SU-DHL-6 (cell line): ENCODE measurements around the gene TMEM151A.

Experiments used
- H2AFZ ChIP-seq: fragments of 200-600 bp; sonication (generic); 2 replicates; pipeline ENCODE4 v1.6.1; 2014; ENCODE audit warnings: low read depth, mild to moderate bottlenecking, moderate library complexity, mixed read lengths, antibody characterized with exemption, low read length; ENCODE audit not compliant: severe bottlenecking
- H3F3A ChIP-seq: fragments of 200-600 bp; shearing (Covaris generic); 2 replicates; pipeline ENCODE4 v1.6.0; 2016; ENCODE audit warnings: antibody characterized with exemption, mild to moderate bottlenecking; ENCODE audit not compliant: insufficient read depth
- H3K27ac ChIP-seq: fragments of 200-600 bp; sonication (generic); 2 replicates; pipeline ENCODE4 v1.5.1; 2016; ENCODE audit warnings: low read depth, mild to moderate bottlenecking, low read length, moderate library complexity, mixed read lengths
- H3K27me3 ChIP-seq: fragments of 200-600 bp; sonication (generic), shearing (Covaris generic); 2 replicates; pipeline ENCODE4 v1.6.0; 2014; ENCODE audit warnings: mild to moderate bottlenecking, low read length
- H3K36me3 ChIP-seq: fragments of 200-600 bp; sonication (generic); 2 replicates; pipeline ENCODE4 v1.6.1; 2014; ENCODE audit warnings: mild to moderate bottlenecking, low read length, mixed read lengths
- H3K4me2 ChIP-seq: fragments of 300-600, 200-600 bp; shearing (Covaris generic), sonication (generic); 2 replicates; pipeline ENCODE4 v1.6.0; 2014; ENCODE audit warnings: low read length, low read depth, mild to moderate bottlenecking; ENCODE audit not compliant: poor library complexity, severe bottlenecking
- H3K4me3 ChIP-seq: fragments of 200-600 bp; sonication (generic); 2 replicates; pipeline ENCODE4 v1.5.1; 2014; ENCODE audit warnings: antibody characterized with exemption, low read length, mild to moderate bottlenecking, mixed read lengths; ENCODE audit not compliant: insufficient read depth, poor library complexity, severe bottlenecking
- H3K79me2 ChIP-seq: fragments of 200-600 bp; sonication (generic); 2 replicates; pipeline ENCODE4 v1.6.1; 2014; ENCODE audit warnings: mild to moderate bottlenecking, low read length, moderate library complexity; ENCODE audit not compliant: insufficient read depth
- H3K9ac ChIP-seq: fragments of 200-600 bp; sonication (generic); 2 replicates; pipeline ENCODE4 v1.7.0; 2014; ENCODE audit warnings: mild to moderate bottlenecking, low read length
- H3K9me2 ChIP-seq: fragments of 200-600 bp; sonication (generic); replicated peaks from 2 replicates; pipeline ENCODE4 v1.6.1; 2014; ENCODE audit warnings: low read length; ENCODE audit not compliant: insufficient read depth
- H3K9me3 ChIP-seq: fragments of 200-600 bp; sonication (generic); 2 replicates; pipeline ENCODE4 v1.6.1; 2014; ENCODE audit warnings: low read length, mixed read lengths; ENCODE audit not compliant: insufficient read depth
- H4K20me1 ChIP-seq: fragments of 200-600 bp; sonication (generic); 2 replicates; pipeline ENCODE4 v1.6.1; 2014; ENCODE audit warnings: low read depth, mild to moderate bottlenecking, antibody characterized with exemption, low read length, moderate library complexity, mixed read lengths
- EZH2phosphoT487 ChIP-seq: fragments of 200-600 bp; sonication (generic), shearing (Covaris generic); conservative IDR thresholded peaks from 2 replicates; pipeline ENCODE4 v1.6.1; 2018; ENCODE audit warnings: mild to moderate bottlenecking, antibody characterized with exemption, low read length, moderate library complexity, mixed read lengths
- TF ChIP-seq, protein P1 (sequence below): fragments of 200-600 bp; sonication (generic); IDR thresholded peaks from one replicate; pipeline ENCODE4 v1.5.1; 2017; ENCODE audit warnings: antibody characterized with exemption, mild to moderate bottlenecking, low read length, moderate library complexity; ENCODE audit not compliant: insufficient read depth, poor library complexity, severe bottlenecking

Gene TMEM151A

DNA sequence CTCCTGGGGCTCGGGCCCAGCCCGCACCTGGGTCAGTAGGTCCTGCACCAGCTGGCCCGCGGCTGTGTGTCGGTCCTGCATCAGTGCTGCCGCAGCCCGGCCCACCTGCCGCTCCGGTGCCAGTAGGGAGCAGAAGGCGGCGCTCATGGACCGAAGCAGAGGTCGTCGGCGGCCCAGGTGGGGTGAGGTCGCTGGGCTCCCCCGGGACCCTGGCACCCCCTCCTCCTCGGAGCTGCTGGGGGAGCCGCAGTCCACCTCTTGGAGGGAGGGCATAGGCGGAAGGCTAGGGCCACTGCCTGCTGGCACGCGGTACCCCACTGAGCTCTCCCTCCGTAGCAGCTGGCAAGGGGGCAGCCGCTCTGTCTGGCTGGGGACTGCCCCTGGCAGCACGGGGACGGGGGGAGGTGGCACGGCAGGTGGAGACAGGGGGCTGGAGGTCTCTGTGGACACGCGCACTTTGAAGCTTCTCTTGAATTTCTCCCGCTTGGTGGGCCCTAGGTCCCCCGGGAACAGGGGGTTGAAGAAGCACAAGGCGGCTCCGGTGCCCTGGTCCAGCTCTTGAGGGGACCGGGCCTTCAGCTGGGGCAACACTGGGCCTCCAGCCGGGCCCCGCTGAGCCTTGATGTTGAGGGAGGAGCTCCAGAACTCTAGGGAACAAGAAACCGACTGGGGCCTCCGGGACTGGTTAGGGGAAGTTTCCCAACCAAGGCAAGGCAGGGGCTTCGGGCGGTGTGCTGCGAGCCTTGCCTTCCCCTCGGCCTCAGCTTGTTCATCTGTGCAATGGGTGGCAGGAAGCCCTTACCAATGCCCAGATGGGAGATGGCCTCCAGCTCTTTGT lies 43.1 kb downstream of the TMEM151A start:
- no peaks in the 10 kb centered on the region for H4K20me1 ChIP-seq
- no peaks in the 10 kb centered on the region for H3K27me3 ChIP-seq
- no peaks in the 10 kb centered on the region for H3K9me3 ChIP-seq
- H3K36me3 ChIP-seq: no peaks in the 10 kb centered on the region
- H3K9ac ChIP-seq: no peak overlapping the region
- H3K4me2 ChIP-seq: no peak overlapping the region
- H3K79me2 ChIP-seq: no peaks in the 10 kb centered on the region
- no peaks in the 10 kb centered on the region for H3K9me2 ChIP-seq
- no peaks in the 10 kb centered on the region for H3F3A ChIP-seq
- H3K27ac ChIP-seq: no peak overlapping the region
- no peak overlapping the region for H3K4me3 ChIP-seq
- no peak overlapping the region for H2AFZ ChIP-seq
- TF ChIP-seq, protein P1, sequence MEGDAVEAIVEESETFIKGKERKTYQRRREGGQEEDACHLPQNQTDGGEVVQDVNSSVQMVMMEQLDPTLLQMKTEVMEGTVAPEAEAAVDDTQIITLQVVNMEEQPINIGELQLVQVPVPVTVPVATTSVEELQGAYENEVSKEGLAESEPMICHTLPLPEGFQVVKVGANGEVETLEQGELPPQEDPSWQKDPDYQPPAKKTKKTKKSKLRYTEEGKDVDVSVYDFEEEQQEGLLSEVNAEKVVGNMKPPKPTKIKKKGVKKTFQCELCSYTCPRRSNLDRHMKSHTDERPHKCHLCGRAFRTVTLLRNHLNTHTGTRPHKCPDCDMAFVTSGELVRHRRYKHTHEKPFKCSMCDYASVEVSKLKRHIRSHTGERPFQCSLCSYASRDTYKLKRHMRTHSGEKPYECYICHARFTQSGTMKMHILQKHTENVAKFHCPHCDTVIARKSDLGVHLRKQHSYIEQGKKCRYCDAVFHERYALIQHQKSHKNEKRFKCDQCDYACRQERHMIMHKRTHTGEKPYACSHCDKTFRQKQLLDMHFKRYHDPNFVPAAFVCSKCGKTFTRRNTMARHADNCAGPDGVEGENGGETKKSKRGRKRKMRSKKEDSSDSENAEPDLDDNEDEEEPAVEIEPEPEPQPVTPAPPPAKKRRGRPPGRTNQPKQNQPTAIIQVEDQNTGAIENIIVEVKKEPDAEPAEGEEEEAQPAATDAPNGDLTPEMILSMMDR: no peak
- TF ChIP-seq EZH2phosphoT487: no peak

DNA sequence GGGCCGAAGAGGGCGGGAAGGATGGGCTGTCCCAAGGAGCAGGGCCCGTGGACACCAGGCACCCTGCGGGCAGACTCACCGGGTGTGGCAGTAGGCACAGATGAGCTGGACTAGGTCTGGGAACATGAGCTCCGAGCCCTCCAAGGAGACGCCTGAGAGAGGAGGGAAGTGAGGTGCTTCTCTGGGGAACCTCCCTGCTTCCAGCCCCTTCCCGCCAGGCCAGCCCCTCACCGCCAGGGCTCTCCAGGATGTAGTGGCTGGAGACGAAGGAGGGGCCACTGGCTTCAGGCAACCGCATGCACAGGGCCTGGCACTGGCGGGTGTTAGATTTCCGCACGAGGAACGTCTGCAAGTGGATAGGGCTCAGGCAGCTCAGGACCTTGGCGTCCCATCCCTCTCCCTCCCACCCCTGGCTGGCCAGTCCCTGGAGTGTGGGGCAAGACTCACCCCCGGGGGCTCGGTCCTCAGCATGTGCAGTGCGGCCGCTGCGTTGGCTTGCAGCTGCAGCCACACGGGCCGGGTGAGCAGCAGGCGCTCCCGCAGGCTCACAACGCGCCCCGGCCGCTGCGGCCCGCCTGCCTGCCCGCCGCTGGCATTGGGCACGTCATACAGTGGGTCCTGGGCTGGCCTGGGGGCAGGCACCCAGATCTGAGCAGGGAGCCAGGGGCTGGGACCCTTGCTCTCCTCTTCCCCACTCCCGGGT lies 44.0 kb downstream of the TMEM151A start:
- Histone ChIP-seq H3K4me2 (no peak overlapping the region), H3F3A (no peaks in the 10 kb centered on the region), H3K9me3 (no peaks in the 10 kb centered on the region), H2AFZ (no peak overlapping the region), H4K20me1 (no peaks in the 10 kb centered on the region), H3K9ac (no peak overlapping the region), H3K4me3 (no peak overlapping the region), H3K9me2 (no peaks in the 10 kb centered on the region), H3K36me3 (no peaks in the 10 kb centered on the region), H3K79me2 (no peaks in the 10 kb centered on the region), H3K27me3 (no peaks in the 10 kb centered on the region), H3K27ac (no peak overlapping the region)
- no peak for TF ChIP-seq EZH2phosphoT487
- TF ChIP-seq, protein P1: no peak

DNA sequence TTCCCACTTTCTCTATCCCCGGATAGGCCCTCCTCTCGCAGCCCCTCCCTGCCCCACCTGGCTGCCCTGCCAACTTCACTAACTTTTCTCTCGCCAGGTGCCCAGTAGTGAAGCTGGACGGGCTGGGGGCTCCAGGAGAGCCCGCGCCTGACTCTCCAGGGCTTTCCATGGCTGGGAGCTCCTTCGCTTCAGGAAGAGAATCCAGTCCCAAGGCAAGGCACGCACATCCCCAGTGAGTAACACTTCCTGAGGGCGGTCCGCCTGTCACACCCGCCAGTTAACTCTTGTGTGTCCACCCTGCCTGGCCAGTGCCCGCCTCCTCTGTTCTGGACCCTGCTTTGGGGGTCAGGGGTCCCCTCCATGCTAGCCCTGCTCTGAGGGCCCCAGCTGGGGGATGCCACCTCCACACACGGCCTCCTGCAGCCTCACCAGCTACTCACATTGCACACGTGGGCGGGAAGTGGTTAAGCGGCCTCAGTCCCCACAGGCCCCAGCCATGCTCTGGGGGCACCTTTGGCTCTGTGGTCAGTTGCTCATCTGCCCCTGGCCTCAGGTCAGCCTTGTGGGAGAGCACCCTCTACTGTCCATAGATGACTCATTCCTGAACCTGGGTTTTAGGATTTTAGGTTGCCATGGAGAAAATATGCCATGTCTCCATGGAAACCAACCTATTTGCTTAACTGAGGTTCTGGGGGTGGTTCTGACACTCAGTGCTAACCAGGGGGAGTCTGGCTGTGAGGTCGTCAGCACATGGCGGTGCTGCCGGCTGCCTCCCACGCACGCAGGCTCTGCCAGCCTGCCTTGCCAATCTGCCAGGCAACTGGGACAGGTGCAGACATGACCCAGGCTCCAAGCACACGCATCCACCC lies 44.8 kb downstream of the TMEM151A start, which contains the start of gene RIN1:
TSS of gene RIN1 (minus strand) at position 201 of the 869 bp plus-strand sequence. CDS start at position 169, 32 bp downstream.
- H3K4me2 ChIP-seq: no peak within 1 kb of the TSS
- no peak within 1 kb of the TSS for H3K27ac ChIP-seq
- H3K36me3 ChIP-seq: no peaks in the 10 kb centered on the region
- no peak for TF ChIP-seq EZH2phosphoT487
- TF ChIP-seq, protein P1: no peak
- H3K4me3 ChIP-seq: no peak within 1 kb of the TSS
- H3K27me3 ChIP-seq: no peaks in the 10 kb centered on the region
- H2AFZ ChIP-seq: no peak within 1 kb of the TSS
- H3F3A ChIP-seq: no peaks in the 10 kb centered on the region
- H3K79me2 ChIP-seq: no peaks in the 10 kb centered on the region
- H4K20me1 ChIP-seq: no peaks in the 10 kb centered on the region
- H3K9me3 ChIP-seq: no peaks in the 10 kb centered on the region
- H3K9me2 ChIP-seq: no peaks in the 10 kb centered on the region
- H3K9ac ChIP-seq: no peak within 1 kb of the TSS
